Vagina (tissue), 2 donors: ENCODE results near the gene PLEKHG7. TPM values are rescaled to one million over a fixed set of nuclear protein-coding genes. Genes with fewer than 3 reads are reported as not detected.
"Not testable (repeated sequence)": the region's sequence is repeated elsewhere in the genome, so short reads cannot be mapped to it uniquely, and the experiment has no call there.

Experiments used
- DNase-seq, 2 donors: peaks; one replicate each; pipeline ENCODE4 v3.0.0-alpha.2; 2017; ENCODE audit errors: extremely low spot score in 2 of 2
- H3K27ac ChIP-seq: fragments of 200-600 bp; sonication (generic); one replicate; pipeline ENCODE4 v1.5.1; 2019
- H3K27me3 ChIP-seq: fragments of 200-600 bp; sonication (generic); one replicate; pipeline ENCODE4 v1.5.1; 2019
- H3K36me3 ChIP-seq, 2 donors: fragments of 200-600 bp; sonication (generic); one replicate each; pipeline ENCODE4 v1.5.1; 2017 to 2019
- H3K4me1 ChIP-seq: fragments of 200-600 bp; sonication (generic); one replicate; pipeline ENCODE4 v1.5.1; 2019
- H3K4me3 ChIP-seq, 2 donors: fragments of 200-600 bp; sonication (generic); 1 replicate in 1 of 2; 2 replicates in 1 of 2; pipeline ENCODE4 v1.5.1; 2016 to 2019
- H3K9me3 ChIP-seq: fragments of 200-600 bp; sonication (generic); one replicate; pipeline ENCODE4 v1.5.1; 2019
- POLR2A ChIP-seq, 2 donors: fragments of 450-650 bp; IDR thresholded peaks; one replicate each; pipeline ENCODE4 v1.6.1; 2017; ENCODE audit warnings: antibody characterized with exemption in 2 of 2, mild to moderate bottlenecking in 2 of 2, moderate library complexity in 2 of 2
- POLR2AphosphoS5 ChIP-seq, 2 donors: sonication (generic); formaldehyde crosslinking; IDR thresholded peaks; one replicate each; pipeline ENCODE4 v1.9.0; 2017; ENCODE audit warnings: antibody characterized with exemption in 2 of 2, mild to moderate bottlenecking in 2 of 2, low read depth in 1 of 2; ENCODE audit not compliant: insufficient read depth in 1 of 2
- intact Hi-C: fragments of 100-400 bp; cut with DNase I; formaldehyde crosslinking; loops from one replicate; pipeline ENCODE4 v1.15.1; 2023
- total RNA-seq: library from RNA; depleted of rRNA; stranded (reverse); fragments of >200 nt; gene quantifications from one replicate; pipeline ENCODE4 v1.2.3, GENCODE V29; 2016
- TF ChIP-seq, protein P1 (sequence below), 3 experiments: fragments of 450-650 bp in 2 of 3; fragments of 200-600 bp in 1 of 3; sonication (generic) in 1 of 3; IDR thresholded peaks; one replicate each; pipeline ENCODE4 v1.5.1; 2017 to 2019; ENCODE audit warnings: antibody characterized with exemption in 3 of 3, mild to moderate bottlenecking in 2 of 3, moderate library complexity in 2 of 3

The PLEKHG7 gene
- total RNA-seq, 1 donor from 2014 or later, result not detected

DNA sequence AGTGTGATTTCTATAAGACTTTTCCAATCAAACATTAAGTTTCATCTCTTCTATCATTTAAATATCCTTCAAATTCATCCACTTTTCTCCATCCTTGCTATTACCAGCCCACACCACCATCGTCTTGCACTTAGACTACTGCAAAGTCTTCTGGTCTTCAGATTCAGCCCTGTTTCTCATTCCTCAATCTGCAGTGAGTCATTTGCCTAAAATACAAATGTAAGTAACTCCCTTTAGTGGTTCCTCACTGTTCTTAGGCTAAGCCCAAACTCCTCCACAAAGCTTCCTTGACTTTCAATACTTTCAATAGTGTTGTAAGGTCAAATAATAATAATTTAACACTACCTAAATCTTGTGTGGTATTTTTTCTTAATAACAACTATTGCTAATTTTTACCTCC is 83.3 kb downstream of the PLEKHG7 start:
- TF ChIP-seq POLR2AphosphoS5 (IDR thresholded peaks at IDR 0.05; ENCODE audit: insufficient read depth in 1 of 2, low read depth in 1 of 2), result no peak
- TF ChIP-seq POLR2A (IDR thresholded peaks at IDR 0.05), result no peak
- TF ChIP-seq, protein P1, sequence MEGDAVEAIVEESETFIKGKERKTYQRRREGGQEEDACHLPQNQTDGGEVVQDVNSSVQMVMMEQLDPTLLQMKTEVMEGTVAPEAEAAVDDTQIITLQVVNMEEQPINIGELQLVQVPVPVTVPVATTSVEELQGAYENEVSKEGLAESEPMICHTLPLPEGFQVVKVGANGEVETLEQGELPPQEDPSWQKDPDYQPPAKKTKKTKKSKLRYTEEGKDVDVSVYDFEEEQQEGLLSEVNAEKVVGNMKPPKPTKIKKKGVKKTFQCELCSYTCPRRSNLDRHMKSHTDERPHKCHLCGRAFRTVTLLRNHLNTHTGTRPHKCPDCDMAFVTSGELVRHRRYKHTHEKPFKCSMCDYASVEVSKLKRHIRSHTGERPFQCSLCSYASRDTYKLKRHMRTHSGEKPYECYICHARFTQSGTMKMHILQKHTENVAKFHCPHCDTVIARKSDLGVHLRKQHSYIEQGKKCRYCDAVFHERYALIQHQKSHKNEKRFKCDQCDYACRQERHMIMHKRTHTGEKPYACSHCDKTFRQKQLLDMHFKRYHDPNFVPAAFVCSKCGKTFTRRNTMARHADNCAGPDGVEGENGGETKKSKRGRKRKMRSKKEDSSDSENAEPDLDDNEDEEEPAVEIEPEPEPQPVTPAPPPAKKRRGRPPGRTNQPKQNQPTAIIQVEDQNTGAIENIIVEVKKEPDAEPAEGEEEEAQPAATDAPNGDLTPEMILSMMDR (IDR thresholded peaks at IDR 0.05), result no peak
- H3K27ac ChIP-seq, result no peak overlapping the region
- no peak for DNase-seq
- H3K36me3 ChIP-seq, result no peaks in the 10 kb centered on the region
- no peaks in the 10 kb centered on the region for H3K27me3 ChIP-seq
- no peaks in the 10 kb centered on the region for H3K9me3 ChIP-seq
- H3K4me1 ChIP-seq, result peaks cover 10% of the 10 kb centered on the region
- intact Hi-C loops, result no loop called here
- H3K4me3 ChIP-seq, result no peak overlapping the region

DNA sequence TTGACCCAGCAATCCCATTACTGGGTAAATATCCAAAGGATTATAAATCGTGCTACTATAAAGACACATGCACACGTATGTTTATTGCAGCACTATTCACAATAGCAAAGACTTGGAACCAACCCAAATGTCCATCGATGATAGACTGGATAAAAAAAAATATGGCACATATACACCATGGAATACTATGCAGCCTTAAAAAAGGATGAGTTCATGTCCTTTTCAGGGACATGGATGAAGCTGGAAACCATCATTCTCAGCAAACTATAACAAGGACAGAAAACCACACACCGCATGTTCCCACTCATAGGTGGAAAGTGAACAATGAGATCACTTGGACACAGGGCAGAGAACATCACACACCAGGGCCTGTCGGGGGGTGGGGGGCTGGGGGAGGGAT is 91.6 kb downstream of the PLEKHG7 start:
- H3K9me3 ChIP-seq, H3K36me3 ChIP-seq, H3K4me3 ChIP-seq, H3K27me3 ChIP-seq, H3K4me1 ChIP-seq, H3K27ac ChIP-seq, intact Hi-C loops, DNase-seq: not testable (repeated sequence)

GRCh38 chr12:92794814-92795213 is 92.0 kb downstream of the PLEKHG7 start:
- H3K27me3 ChIP-seq, result no peaks in the 10 kb centered on the region
- intact Hi-C loops, result no loop called here
- no peak overlapping the region for H3K4me3 ChIP-seq
- H3K36me3 ChIP-seq, result peaks cover 0 to 7% of the 10 kb centered on the region in 2 donors
- H3K9me3 ChIP-seq, result no peaks in the 10 kb centered on the region
- TF ChIP-seq POLR2A (IDR thresholded peaks at IDR 0.05) (no peak), POLR2AphosphoS5 (IDR thresholded peaks at IDR 0.05; ENCODE audit: insufficient read depth in 1 of 2, low read depth in 1 of 2) (no peak)
- TF ChIP-seq, protein P1 (IDR thresholded peaks at IDR 0.05), result no peak
- DNase-seq, result no peak
- no peaks in the 10 kb centered on the region for H3K4me1 ChIP-seq
- H3K27ac ChIP-seq, result no peak overlapping the region

DNA sequence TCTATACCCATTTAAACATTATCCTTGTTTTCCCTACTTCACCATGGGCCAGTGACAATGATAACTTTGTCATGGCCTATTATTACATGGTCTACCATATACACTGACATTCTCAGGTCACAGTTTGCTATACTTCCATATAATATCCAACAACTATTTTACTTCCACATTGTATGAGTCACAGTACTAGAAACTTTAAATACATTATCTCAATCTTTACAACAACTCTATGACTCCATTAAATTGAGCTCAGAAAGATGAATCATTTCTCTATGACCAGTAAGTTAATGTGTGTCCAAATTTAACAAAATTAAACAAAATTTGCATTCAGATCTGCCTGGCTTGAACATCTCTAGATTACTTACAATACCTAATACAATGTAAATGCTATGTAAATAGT is 93.9 kb downstream of the PLEKHG7 start:
- Histone ChIP-seq H3K4me3 (no peak overlapping the region), H3K4me1 (no peaks in the 10 kb centered on the region), H3K27ac (no peak overlapping the region), H3K9me3 (no peaks in the 10 kb centered on the region), H3K27me3 (no peaks in the 10 kb centered on the region), H3K36me3 (peaks cover 0 to 16% of the 10 kb centered on the region in 2 donors)
- intact Hi-C loops, result no loop called here
- DNase-seq, result no peak
- TF ChIP-seq POLR2AphosphoS5 (IDR thresholded peaks at IDR 0.05; ENCODE audit: insufficient read depth in 1 of 2, low read depth in 1 of 2) (no peak), POLR2A (IDR thresholded peaks at IDR 0.05) (no peak)
- TF ChIP-seq, protein P1 (IDR thresholded peaks at IDR 0.05), result no peak

GRCh38 chr12:92802906-92803305 is 100.1 kb downstream of the PLEKHG7 start:
- DNase-seq, result no peak
- TF ChIP-seq POLR2A (IDR thresholded peaks at IDR 0.05) (no peak), POLR2AphosphoS5 (IDR thresholded peaks at IDR 0.05; ENCODE audit: insufficient read depth in 1 of 2, low read depth in 1 of 2) (no peak)
- TF ChIP-seq, protein P1 (IDR thresholded peaks at IDR 0.05), result no peak
- H3K27me3 ChIP-seq, result no peaks in the 10 kb centered on the region
- no peaks in the 10 kb centered on the region for H3K9me3 ChIP-seq
- H3K4me3 ChIP-seq, result no peak overlapping the region
- intact Hi-C loops, result no loop called here
- H3K27ac ChIP-seq, result no peak overlapping the region
- peaks cover 0 to 35% of the 10 kb centered on the region in 2 donors for H3K36me3 ChIP-seq
- H3K4me1 ChIP-seq, result no peaks in the 10 kb centered on the region

DNA sequence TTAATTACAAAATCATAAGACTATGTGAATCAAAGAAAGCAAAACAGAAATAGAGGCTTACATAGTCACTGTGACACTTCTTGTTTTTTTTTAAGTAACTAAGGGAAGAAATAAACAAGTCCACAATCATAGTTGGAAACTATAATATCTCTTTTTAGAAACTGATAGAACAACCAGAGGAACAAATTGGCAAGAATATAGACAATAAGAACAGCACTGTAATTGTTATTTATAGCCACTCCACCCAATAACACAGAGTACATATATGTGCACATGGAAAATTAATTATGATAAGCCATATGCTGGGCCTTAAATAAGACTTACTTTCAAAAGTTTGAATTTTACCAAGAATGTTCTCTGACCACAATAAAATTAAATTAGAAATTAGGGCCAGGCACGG is 101.1 kb downstream of the PLEKHG7 start:
- intact Hi-C loops, result no loop called here
- Histone ChIP-seq H3K9me3 (no peaks in the 10 kb centered on the region), H3K27me3 (no peaks in the 10 kb centered on the region), H3K27ac (no peak overlapping the region), H3K4me3 (no peak overlapping the region), H3K36me3 (peaks cover 0 to 37% of the 10 kb centered on the region in 2 donors), H3K4me1 (no peaks in the 10 kb centered on the region)
- TF ChIP-seq POLR2AphosphoS5 (IDR thresholded peaks at IDR 0.05; ENCODE audit: insufficient read depth in 1 of 2, low read depth in 1 of 2), result no peak
- TF ChIP-seq, protein P1 (IDR thresholded peaks at IDR 0.05), result no peak
- no peak for TF ChIP-seq POLR2A (IDR thresholded peaks at IDR 0.05)
- DNase-seq, result no peak
